ENCODE measurements around the gene MAST4.

Gene MAST4

DNA sequence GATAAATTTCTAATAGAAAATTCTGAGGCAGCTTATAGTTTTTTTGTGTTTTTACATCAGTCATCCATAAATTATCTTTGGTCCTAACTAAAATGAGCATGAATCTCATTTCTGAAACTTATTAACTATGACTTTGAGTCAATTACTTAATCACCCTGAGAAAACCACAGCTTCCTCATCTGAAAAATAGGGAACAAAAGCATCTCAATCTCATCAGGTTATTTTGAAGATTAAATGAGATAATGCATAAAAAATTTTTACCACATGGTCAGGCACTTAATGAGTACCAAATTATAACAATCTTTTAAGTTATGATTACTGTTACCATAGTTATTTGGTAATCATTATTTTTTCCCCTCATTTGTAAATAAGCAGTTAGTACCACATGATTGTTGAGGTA, 279.1 kb downstream of the MAST4 start:
- TF ChIP-seq, protein P1, sequence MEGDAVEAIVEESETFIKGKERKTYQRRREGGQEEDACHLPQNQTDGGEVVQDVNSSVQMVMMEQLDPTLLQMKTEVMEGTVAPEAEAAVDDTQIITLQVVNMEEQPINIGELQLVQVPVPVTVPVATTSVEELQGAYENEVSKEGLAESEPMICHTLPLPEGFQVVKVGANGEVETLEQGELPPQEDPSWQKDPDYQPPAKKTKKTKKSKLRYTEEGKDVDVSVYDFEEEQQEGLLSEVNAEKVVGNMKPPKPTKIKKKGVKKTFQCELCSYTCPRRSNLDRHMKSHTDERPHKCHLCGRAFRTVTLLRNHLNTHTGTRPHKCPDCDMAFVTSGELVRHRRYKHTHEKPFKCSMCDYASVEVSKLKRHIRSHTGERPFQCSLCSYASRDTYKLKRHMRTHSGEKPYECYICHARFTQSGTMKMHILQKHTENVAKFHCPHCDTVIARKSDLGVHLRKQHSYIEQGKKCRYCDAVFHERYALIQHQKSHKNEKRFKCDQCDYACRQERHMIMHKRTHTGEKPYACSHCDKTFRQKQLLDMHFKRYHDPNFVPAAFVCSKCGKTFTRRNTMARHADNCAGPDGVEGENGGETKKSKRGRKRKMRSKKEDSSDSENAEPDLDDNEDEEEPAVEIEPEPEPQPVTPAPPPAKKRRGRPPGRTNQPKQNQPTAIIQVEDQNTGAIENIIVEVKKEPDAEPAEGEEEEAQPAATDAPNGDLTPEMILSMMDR (conservative IDR thresholded peaks at IDR 0.05; ENCODE audit: low read depth), result no peak
- no peak overlapping the region for H3K27ac ChIP-seq
- ChIA-PET POLR2A (ENCODE audit: low non-redundant PET) (no interaction called here), CTCF (interaction anchor here (0.6 kb wide), 1 partner anchor 1413 kb away, joined by 3 read pairs; no protein-coding TSS in a partner anchor)
- DNase-seq (ENCODE audit: low spot score), result no peak

DNA sequence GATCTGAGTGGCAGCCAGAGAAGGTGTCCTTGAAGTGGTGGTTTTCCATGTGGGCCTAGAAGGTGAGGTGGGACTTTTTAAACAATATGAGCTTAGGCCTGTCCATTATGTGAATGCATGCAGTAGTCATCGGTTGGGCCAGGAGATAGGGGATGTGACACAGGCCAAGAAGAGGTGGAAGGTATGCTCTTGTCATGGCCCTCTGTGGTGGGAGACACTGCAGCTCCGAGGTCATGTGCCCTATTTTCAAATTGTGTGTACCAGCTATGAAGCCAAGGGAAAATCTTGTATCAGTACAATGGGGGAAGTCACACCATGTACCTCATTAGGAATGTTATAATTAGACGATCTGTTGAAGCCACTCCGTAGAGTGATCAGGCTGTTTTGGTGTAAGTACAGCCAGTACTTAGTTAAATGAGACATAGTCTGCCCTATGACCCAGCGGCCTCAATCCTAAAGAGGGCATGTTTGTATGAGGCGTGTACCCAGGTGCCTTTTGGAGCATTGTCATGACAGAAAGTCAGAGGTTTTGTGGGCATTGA, 280.1 kb downstream of the MAST4 start:
- TF ChIP-seq, protein P1 (conservative IDR thresholded peaks at IDR 0.05; ENCODE audit: low read depth), result no peak
- ChIA-PET POLR2A (ENCODE audit: low non-redundant PET) (no interaction called here), CTCF (interaction anchor here (0.7 to 0.9 kb wide), 3 partner anchors 13 to 183 kb away, joined by 3 read pairs; no protein-coding TSS in a partner anchor)
- DNase-seq (ENCODE audit: low spot score), result no peak
- H3K27ac ChIP-seq, result no peak overlapping the region

DNA sequence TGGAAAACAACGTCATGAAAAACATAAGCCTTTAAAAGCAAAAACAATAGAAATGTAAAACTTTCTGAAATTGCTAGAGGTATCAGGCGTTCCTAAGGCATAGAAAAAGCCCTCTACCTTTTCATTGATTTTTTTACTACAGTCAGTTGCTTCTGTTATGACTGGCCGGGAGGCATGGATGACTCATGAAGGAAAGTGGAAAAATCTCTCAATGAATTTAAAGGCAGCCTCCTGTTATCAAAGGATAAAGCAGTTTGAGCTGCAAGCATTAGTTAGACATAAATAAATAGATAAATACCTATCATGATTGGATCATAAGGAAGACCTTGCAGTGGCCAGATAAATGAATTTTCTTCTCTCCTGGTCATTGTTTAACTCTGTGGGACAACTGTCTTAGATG, 281.6 kb downstream of the MAST4 start:
- peak; percentile 46 for DNase-seq (ENCODE audit: low spot score)
- POLR2A ChIA-PET (ENCODE audit: low non-redundant PET), result no interaction called here
- TF ChIP-seq, protein P1 (conservative IDR thresholded peaks at IDR 0.05; ENCODE audit: low read depth), result no peak
- no peak overlapping the region for H3K27ac ChIP-seq
- CTCF ChIA-PET, result interaction anchor here (0.6 to 1.1 kb wide), 2 partner anchors 13 to 71 kb away, joined by 3 read pairs; no protein-coding TSS in a partner anchor

DNA sequence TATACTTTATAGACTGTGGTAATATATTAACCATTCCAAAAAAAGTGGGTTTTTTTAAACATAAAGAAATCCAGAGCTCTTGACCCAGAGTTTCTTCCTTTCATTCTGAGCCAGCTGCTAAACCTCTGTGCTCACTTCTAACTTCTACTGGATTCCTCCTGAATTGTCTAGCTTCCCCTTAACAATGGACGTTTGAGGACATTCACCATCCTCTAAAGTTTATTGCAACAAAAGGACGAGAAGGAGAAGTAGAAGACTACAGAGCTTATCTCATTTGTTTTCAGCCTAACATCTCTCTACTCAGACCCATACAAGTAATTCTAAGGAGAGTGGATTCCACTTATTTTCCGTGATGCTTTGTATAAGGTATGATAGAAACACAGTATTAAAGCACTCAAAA, 284.2 kb downstream of the MAST4 start:
- H3K27ac ChIP-seq, result no peak overlapping the region
- TF ChIP-seq, protein P1 (conservative IDR thresholded peaks at IDR 0.05; ENCODE audit: low read depth), result no peak
- CTCF ChIA-PET, result no interaction called here
- no peak for DNase-seq (ENCODE audit: low spot score)
- POLR2A ChIA-PET (ENCODE audit: low non-redundant PET), result no interaction called here

DNA sequence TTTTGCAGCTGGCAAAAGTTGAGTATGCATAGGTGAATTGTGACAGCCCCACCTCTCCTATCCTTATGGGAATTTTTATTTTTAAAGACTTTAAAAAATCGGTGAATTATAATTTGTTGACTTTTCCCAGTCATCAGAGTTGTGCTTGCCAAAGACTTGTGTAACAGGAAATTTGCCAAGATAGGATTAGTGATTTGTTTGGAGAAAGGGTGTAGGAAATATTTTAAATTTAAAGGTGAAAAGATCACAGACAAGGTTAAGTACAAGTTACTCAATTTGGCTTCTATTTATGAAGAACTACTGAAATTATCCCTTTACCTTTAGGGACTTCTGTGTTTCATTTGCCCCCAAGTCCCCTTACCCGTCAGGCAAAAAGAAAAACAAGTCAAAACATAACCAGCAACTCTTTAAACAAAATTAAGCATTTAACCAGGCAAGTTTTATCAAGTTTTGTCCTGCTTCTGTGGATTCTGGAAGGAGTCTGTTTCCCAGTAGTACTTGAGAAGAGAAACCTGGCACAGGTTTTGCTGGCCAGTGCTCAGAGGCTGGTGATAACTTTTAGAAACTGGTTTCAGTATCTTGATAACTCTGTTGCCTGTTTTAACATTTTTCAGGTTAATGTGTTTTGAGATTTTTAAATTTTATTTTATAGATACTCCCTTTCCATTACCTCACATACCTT, 285.4 kb downstream of the MAST4 start:
- POLR2A ChIA-PET (ENCODE audit: low non-redundant PET), result no interaction called here
- TF ChIP-seq, protein P1 (conservative IDR thresholded peaks at IDR 0.05; ENCODE audit: low read depth), result no peak
- CTCF ChIA-PET, result interaction anchor here (0.6 kb wide), 1 partner anchor 18 kb away, joined by 3 read pairs; no protein-coding TSS in a partner anchor
- no peak overlapping the region for H3K27ac ChIP-seq
- DNase-seq (ENCODE audit: low spot score), result peak; percentile 35

DNA sequence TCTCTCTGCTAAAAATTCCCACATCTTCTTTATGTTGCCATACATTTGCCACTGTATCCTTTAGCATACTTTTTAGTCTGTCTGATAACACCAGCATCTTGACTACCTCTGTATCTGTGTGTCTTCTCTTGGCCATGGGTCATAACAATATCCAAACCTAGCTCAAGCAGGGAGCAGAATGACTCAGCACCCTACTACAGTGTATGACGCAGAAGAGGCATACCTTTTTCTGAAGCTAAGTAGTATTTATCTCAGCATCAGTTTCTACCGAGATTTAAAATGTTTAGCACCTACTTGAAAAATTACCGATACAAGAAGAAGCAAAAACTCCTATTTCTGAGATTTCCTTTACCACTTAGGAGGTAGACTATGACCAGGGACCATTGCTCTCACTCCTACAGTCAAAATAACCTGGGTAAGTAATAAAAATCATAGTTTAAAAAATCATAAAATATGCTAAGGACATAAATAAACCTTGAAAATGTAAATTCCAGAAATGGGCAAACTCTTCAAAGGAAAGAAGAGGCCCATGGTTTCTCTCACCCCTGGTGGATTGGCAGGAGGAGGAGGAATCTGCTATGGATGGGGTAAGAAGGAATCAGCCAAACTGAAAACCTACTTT, 286.5 kb downstream of the MAST4 start:
- DNase-seq (ENCODE audit: low spot score), result peak; percentile 70
- CTCF ChIA-PET, result interaction anchor here (0.5 to 0.7 kb wide), 2 partner anchors 32 to 71 kb away, joined by 3 read pairs; no protein-coding TSS in a partner anchor
- POLR2A ChIA-PET (ENCODE audit: low non-redundant PET), result interaction anchor here (0.5 kb wide), 1 partner anchor 122 kb away, joined by 3 read pairs; no protein-coding TSS in a partner anchor
- TF ChIP-seq, protein P1 (conservative IDR thresholded peaks at IDR 0.05; ENCODE audit: low read depth), result no peak
- H3K27ac ChIP-seq, result no peak overlapping the region

All from RWPE1 (cell line).